GM23248 (cell line): ENCODE results near the gene ZNF668. TPM values are rescaled to one million over a fixed set of nuclear protein-coding genes. Genes with fewer than 3 reads are reported as not detected.

ENCODE experiments used
- DNase-seq: peaks from one replicate; pipeline ENCODE4 v3.0.0-alpha.2; 2015
- H2AFZ ChIP-seq: fragments of 200-600 bp; sonication (generic); 2 replicates; pipeline ENCODE4 v1.6.1; 2016; ENCODE audit warnings: antibody characterized with exemption
- H3F3A ChIP-seq: fragments of 200-600 bp; sonication (generic); 2 replicates; pipeline ENCODE4 v1.6.1; 2016; ENCODE audit warnings: mild to moderate bottlenecking, antibody characterized with exemption, mixed run types; ENCODE audit not compliant: insufficient read depth
- H3K27ac ChIP-seq: fragments of 200-600 bp; sonication (generic); 2 replicates; pipeline ENCODE4 v1.5.1; 2016; ENCODE audit warnings: mild to moderate bottlenecking
- H3K27me3 ChIP-seq: fragments of 200-600 bp; sonication (generic); replicated peaks from 2 replicates; pipeline ENCODE4 v1.6.1; 2016; ENCODE audit warnings: mild to moderate bottlenecking; ENCODE audit not compliant: insufficient read depth
- H3K36me3 ChIP-seq: fragments of 200-600 bp; sonication (generic); 2 replicates; pipeline ENCODE4 v1.6.1; 2016; ENCODE audit warnings: low read depth, mild to moderate bottlenecking
- H3K4me1 ChIP-seq: fragments of 200-600 bp; sonication (generic); 2 replicates; pipeline ENCODE4 v1.6.1; 2016; ENCODE audit warnings: mild to moderate bottlenecking; ENCODE audit not compliant: insufficient read depth
- H3K4me2 ChIP-seq: fragments of 200-600 bp; sonication (generic); one replicate; pipeline ENCODE4 v1.6.1; 2016; ENCODE audit warnings: mild to moderate bottlenecking; ENCODE audit not compliant: unreplicated experiment
- H3K4me3 ChIP-seq: fragments of 200-600 bp; sonication (generic); 2 replicates; pipeline ENCODE4 v1.5.1; 2016; ENCODE audit warnings: mild to moderate bottlenecking
- H3K79me2 ChIP-seq: fragments of 200-600 bp; sonication (generic); 2 replicates; pipeline ENCODE4 v1.6.1; 2016; ENCODE audit warnings: mild to moderate bottlenecking; ENCODE audit not compliant: insufficient read depth
- H3K9ac ChIP-seq: fragments of 200-600 bp; sonication (generic); 2 replicates; pipeline ENCODE4 v1.6.1; 2016; ENCODE audit warnings: mild to moderate bottlenecking
- H3K9me2 ChIP-seq: fragments of 200-600 bp; sonication (generic); 2 replicates; pipeline ENCODE4 v1.6.1; 2016; ENCODE audit warnings: mixed run types, mild to moderate bottlenecking, moderate library complexity; ENCODE audit not compliant: insufficient read depth
- H3K9me3 ChIP-seq: fragments of 200-600 bp; sonication (generic); one replicate; pipeline ENCODE4 v1.6.1; 2017; ENCODE audit warnings: low read depth
- H4K20me1 ChIP-seq: fragments of 200-600 bp; sonication (generic); 2 replicates; pipeline ENCODE4 v1.6.0; 2016; ENCODE audit not compliant: insufficient read depth
- EZH2 ChIP-seq: fragments of 200-600 bp; sonication (generic); IDR thresholded peaks from 2 replicates; pipeline ENCODE4 v1.6.1; 2018; ENCODE audit warnings: antibody characterized with exemption, mild to moderate bottlenecking; ENCODE audit not compliant: insufficient read depth, poor library complexity, severe bottlenecking
- EZH2phosphoT487 ChIP-seq: fragments of 200-600 bp; sonication (generic); IDR thresholded peaks from 2 replicates; pipeline ENCODE4 v1.6.1; 2018; ENCODE audit warnings: antibody characterized with exemption, moderate library complexity, mild to moderate bottlenecking, low read depth; ENCODE audit not compliant: insufficient read depth
- WGBS, 2 experiments: methylation state at CpG; one replicate each; pipeline ENCODE4 v1.1.6; 2015 to 2017; ENCODE audit warnings: low lambda C conversion rate in 2 of 2, low coverage in 1 of 2; ENCODE audit errors: missing lambda C conversion rate in 2 of 2; 5-methylcytosine and 5-hydroxymethylcytosine counted together
- in situ Hi-C: fragments of 300-500 bp; cut with MboI; formaldehyde crosslinking; loops from 2 replicates; pipeline ENCODE4 v1.15.0; 2020
- polyA plus RNA-seq: library from polyadenylated mRNA; unstranded; fragments of >200 nt; fragmentation: Nextera tagmentation; extraction: Ambion mirVana; gene quantifications from 2 replicates; pipeline ENCODE4 v1.2.1, GENCODE V29; 2016
- total RNA-seq: library from RNA; depleted of rRNA; stranded (reverse); fragments of >200 nt; shearing (Covaris generic); gene quantifications from 2 replicates; pipeline ENCODE4 v1.2.3, GENCODE V29; 2014

The ZNF668 gene
- total and polyA plus RNA-seq, 2 experiments from 2014 or later, result 19.5 to 21.8 TPM

- Histone ChIP-seq H3K9me2 (no peaks in the 10 kb centered on the region), H3K27ac (no peak overlapping the region), H3K36me3 (peaks cover 2% of the 10 kb centered on the region; the same call in 1 of the 2 replicates), H3K9ac (no peak overlapping the region), H3F3A (peaks cover 18% of the 10 kb centered on the region), H3K4me3 (no peak overlapping the region), H3K27me3 (no peaks in the 10 kb centered on the region), H3K79me2 (peaks cover 13% of the 10 kb centered on the region), H4K20me1 (no peaks in the 10 kb centered on the region), H3K4me2 (no peak overlapping the region), H2AFZ (no peak overlapping the region), H3K9me3 (no peaks in the 10 kb centered on the region), H3K4me1 (peaks cover 14% of the 10 kb centered on the region)
- WGBS, 2 experiments, result 80 to 83% methylated on average over 4 of the region's 4 CpGs
- no peak for TF ChIP-seq EZH2
- no peak for TF ChIP-seq EZH2phosphoT487
- no peak for DNase-seq
- in situ Hi-C loops, result no loop called here
These were observed 18.4 kb downstream of the ZNF668 start for GRCh38 chr16:31055613-31056012.

DNA sequence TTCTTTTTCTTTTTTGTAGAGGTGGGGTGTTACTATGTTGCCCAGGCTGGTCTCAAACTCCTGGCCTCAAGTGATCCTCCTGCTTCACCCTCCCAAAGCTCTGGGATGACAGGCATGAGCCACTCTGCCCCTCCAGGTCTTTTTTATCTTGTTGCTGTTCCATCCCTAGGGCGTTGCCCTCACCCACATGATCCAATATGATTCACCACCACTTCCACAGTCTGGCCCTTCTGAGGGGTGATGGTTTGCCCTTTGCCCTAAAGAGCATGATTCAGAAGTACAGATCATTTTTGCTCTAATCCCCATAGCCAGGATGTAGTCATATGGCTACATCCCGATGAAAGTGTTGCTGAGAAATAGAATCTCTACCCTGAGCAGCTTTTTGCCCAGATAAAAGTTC is 21.9 kb downstream of the ZNF668 start:
- Histone ChIP-seq H2AFZ (peak overlapping the region; percentile 26; the same call in 1 of the 2 replicates), H3K4me2 (peak overlapping the region; percentile 29), H3K27ac (peak overlapping the region; percentile 86), H4K20me1 (no peaks in the 10 kb centered on the region), H3K4me3 (no peak overlapping the region), H3K36me3 (no peaks in the 10 kb centered on the region), H3K27me3 (no peaks in the 10 kb centered on the region), H3K9me3 (no peaks in the 10 kb centered on the region), H3F3A (peaks cover 18% of the 10 kb centered on the region), H3K9me2 (no peaks in the 10 kb centered on the region), H3K4me1 (peaks cover 14% of the 10 kb centered on the region), H3K79me2 (no peaks in the 10 kb centered on the region), H3K9ac (peak overlapping the region; percentile 65)
- WGBS, 2 experiments, result 0% methylated on average over 2 of the region's 2 CpGs
- no peak for TF ChIP-seq EZH2
- no peak for TF ChIP-seq EZH2phosphoT487
- in situ Hi-C loops, result no loop called here
- DNase-seq, result peak; percentile 97

DNA sequence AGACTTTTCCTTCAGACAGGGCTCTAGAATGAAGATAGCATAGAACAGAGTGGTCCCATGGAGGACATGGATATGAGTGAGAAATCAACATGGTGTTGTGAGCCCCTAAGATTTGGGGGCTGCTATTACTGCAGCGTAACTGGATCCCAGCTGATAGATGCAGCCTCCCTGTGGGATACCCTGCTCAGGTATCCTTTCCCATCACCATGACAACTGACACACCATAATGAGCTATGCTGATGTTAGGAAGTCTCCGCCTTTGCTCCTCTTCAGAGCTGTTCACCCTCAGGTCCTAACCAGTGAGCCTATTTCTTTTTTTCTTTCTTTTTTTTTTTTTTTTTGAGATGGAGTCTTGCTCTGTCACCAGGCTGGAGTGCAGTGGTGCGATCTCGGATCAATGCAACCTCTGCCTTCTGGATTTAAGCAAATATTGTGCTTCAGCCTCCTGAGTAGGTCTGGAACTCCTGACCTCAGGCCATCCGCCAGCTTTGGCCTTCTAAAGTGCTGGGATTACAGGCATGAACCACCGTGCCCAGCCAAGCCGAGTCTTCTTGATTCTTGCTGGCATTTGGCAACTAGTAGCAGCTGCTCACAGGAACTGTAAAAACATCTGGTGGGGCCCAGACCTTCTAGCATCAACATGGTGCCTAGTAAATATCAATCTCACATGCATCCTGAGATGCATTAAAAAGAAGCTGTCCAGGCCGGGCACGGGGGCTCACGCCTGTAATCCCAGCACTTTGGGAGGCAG is 23.6 kb downstream of the ZNF668 start:
- H3K4me2 ChIP-seq, result no peak overlapping the region
- DNase-seq, result no peak
- WGBS, 2 experiments, result 81% methylated on average over 10 of the region's 10 CpGs
- TF ChIP-seq EZH2 (no peak), EZH2phosphoT487 (no peak)
- no peak overlapping the region for H2AFZ ChIP-seq
- H3F3A ChIP-seq, result peaks cover 18% of the 10 kb centered on the region
- no peak overlapping the region for H3K4me3 ChIP-seq
- H3K9me3 ChIP-seq, result no peaks in the 10 kb centered on the region
- H3K27me3 ChIP-seq, result no peaks in the 10 kb centered on the region
- no peaks in the 10 kb centered on the region for H3K36me3 ChIP-seq
- H3K9me2 ChIP-seq, result no peaks in the 10 kb centered on the region
- in situ Hi-C loops, result no loop called here
- no peak overlapping the region for H3K9ac ChIP-seq
- no peaks in the 10 kb centered on the region for H4K20me1 ChIP-seq
- no peaks in the 10 kb centered on the region for H3K79me2 ChIP-seq
- H3K4me1 ChIP-seq, result peaks cover 14% of the 10 kb centered on the region
- no peak overlapping the region for H3K27ac ChIP-seq

DNA sequence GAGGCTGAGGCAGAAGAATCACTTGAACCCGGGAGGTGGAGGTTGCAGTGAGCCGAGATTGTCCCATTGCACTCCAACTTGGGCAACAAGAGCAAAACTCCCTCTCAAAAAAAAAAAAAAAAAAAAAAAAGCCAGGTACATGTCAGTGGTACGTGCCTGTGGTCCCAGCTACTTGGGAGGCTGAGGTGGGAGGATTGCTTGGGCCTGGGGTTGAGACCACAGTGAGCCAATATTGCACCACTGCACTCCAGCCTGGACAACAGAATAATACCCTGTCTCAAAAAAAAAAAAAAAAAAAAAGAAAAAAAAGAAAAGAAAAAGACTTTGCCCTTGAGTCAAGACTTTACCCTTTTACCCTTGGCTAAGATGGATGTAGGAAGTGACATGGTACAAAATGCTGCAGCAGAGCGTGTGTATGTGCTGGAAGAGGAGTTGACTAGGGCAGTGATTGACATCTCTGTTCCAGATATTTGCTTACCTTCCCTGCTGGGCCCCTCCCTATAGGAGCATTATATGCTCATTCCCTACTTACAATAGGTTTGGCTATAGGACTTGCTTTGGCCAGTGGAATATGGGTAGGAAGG is 30.1 kb downstream of the ZNF668 start:
- Histone ChIP-seq H3K36me3 (peaks cover 6% of the 10 kb centered on the region; the same call in 1 of the 2 replicates), H3F3A (no peaks in the 10 kb centered on the region), H3K27ac (no peak overlapping the region), H2AFZ (no peak overlapping the region), H3K9ac (no peak overlapping the region), H3K4me1 (no peaks in the 10 kb centered on the region), H3K4me3 (no peak overlapping the region), H3K27me3 (no peaks in the 10 kb centered on the region), H4K20me1 (no peaks in the 10 kb centered on the region), H3K4me2 (no peak overlapping the region), H3K9me3 (no peaks in the 10 kb centered on the region), H3K79me2 (no peaks in the 10 kb centered on the region), H3K9me2 (no peaks in the 10 kb centered on the region)
- WGBS, 2 experiments, result 70 to 81% methylated on average over 3 to 4 of the region's 4 CpGs
- TF ChIP-seq EZH2phosphoT487 (no peak), EZH2 (no peak)
- in situ Hi-C loops, result no loop called here
- DNase-seq, result no peak
